ENCODE data around the gene VRK2.

GRCh38 chr2:58122540-58122939 is 75.9 kb downstream of the VRK2 start:
- TF ChIP-seq CTCF (IDR thresholded peaks at IDR 0.05): no peak
- TF ChIP-seq POLR2A (IDR thresholded peaks at IDR 0.05): no peak
